ENCODE measurements around the gene TBXAS1.

DNA sequence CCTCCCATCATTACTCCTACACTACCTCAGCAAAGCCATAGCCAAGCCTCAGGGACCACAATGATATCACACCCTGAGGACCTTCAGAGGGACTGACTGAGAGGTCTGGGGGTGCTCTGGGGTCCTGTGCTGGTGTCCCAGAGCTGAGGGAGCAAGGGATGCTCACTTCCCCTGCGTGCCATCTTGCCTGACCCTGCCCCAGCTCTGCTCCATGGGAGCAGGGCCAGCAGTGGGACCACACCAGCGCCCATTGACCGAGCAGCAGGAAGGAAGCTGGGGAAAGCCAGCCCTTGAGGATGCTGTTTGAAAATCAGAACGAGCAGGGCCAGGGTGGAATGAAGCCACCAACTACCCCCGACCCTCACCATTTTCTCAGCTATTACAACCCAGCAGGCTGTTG is 130.7 kb downstream of the TBXAS1 start:
- no peak for TF ChIP-seq SP1 (IDR thresholded peaks at IDR 0.05)
- TF ChIP-seq, protein P1, sequence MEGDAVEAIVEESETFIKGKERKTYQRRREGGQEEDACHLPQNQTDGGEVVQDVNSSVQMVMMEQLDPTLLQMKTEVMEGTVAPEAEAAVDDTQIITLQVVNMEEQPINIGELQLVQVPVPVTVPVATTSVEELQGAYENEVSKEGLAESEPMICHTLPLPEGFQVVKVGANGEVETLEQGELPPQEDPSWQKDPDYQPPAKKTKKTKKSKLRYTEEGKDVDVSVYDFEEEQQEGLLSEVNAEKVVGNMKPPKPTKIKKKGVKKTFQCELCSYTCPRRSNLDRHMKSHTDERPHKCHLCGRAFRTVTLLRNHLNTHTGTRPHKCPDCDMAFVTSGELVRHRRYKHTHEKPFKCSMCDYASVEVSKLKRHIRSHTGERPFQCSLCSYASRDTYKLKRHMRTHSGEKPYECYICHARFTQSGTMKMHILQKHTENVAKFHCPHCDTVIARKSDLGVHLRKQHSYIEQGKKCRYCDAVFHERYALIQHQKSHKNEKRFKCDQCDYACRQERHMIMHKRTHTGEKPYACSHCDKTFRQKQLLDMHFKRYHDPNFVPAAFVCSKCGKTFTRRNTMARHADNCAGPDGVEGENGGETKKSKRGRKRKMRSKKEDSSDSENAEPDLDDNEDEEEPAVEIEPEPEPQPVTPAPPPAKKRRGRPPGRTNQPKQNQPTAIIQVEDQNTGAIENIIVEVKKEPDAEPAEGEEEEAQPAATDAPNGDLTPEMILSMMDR (IDR thresholded peaks at IDR 0.05; ENCODE audit: low read depth, low read length, missing input control): no peak
- no peak for TF ChIP-seq TAF1 (conservative IDR thresholded peaks at IDR 0.05)
- no peak for TF ChIP-seq RXRA (IDR thresholded peaks at IDR 0.05)

Measured in liver (tissue), 3 donors.